ENCODE results near the gene CCDC149. TPM values are rescaled to one million over a fixed set of nuclear protein-coding genes. Genes with fewer than 3 reads are reported as not detected.

Gene CCDC149
- polyA plus RNA-seq, 2 of the 4 experiments (the other 2 are of a cell fraction): 1.4 to 2.8 TPM

DNA sequence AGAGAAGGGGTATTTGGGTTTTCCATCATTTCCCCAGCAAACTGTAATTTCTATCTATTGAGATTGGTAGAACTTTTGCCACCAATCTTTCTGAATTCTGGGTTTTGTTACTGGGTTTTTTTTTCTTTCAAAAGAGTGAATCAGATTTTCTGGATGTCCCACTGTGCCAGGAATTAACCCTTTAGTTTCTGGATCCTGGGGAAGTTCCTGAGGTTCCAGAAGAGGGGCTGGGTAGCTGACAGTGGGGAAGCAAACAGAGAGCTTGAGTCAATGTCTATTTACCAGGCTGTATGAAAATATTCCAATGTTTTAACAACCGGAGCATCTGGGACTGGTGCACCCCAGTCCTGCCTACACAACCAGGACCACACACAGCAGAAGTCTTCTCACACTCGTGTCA, 143.3 kb downstream of the CCDC149 start:
- H3K4me1 ChIP-seq: no peaks in the 10 kb centered on the region
- DNase-seq (ENCODE audit: low read depth in 1 of 2, low spot score in 1 of 2): no peak
- 49% methylated on average over 2 of the region's 2 CpGs for WGBS (ENCODE audit: missing lambda C conversion rate)
- no peak overlapping the region for H3K4me2 ChIP-seq
- FAIRE-seq: no peak
- POLR2A ChIA-PET: no interaction called here
- H3K9me3 ChIP-seq: no peaks in the 10 kb centered on the region
- TF ChIP-seq ZSCAN20 (CRISPR knock-in tag; IDR thresholded peaks at IDR 0.05) (no peak), FOSB (CRISPR knock-in tag; IDR thresholded peaks at IDR 0.05) (no peak), ZC3H11A (IDR thresholded peaks at IDR 0.05) (no peak), CEBPB (IDR thresholded peaks at IDR 0.05) (no peak), RCOR1 (IDR thresholded peaks at IDR 0.05; ENCODE audit: low read depth, low read length) (no peak), MAX (IDR thresholded peaks at IDR 0.05) (no peak), TFCP2L1 (CRISPR knock-in tag; IDR thresholded peaks at IDR 0.05) (no peak), ZNF302 (CRISPR knock-in tag; IDR thresholded peaks at IDR 0.05) (no peak)
- TF ChIP-seq, protein P1, sequence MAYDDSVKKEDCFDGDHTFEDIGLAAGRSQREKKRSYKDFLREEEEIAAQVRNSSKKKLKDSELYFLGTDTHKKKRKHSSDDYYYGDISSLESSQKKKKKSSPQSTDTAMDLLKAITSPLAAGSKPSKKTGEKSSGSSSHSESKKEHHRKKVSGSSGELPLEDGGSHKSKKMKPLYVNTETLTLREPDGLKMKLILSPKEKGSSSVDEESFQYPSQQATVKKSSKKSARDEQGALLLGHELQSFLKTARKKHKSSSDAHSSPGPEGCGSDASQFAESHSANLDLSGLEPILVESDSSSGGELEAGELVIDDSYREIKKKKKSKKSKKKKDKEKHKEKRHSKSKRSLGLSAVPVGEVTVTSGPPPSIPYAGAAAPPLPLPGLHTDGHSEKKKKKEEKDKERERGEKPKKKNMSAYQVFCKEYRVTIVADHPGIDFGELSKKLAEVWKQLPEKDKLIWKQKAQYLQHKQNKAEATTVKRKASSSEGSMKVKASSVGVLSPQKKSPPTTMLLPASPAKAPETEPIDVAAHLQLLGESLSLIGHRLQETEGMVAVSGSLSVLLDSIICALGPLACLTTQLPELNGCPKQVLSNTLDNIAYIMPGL (CRISPR knock-in tag; IDR thresholded peaks at IDR 0.05; ENCODE audit: borderline replicate concordance): no peak
- H3K27ac ChIP-seq: no peak overlapping the region
- CTCF ChIA-PET: interaction anchor here (0.7 kb wide), 1 partner anchor 841 kb away, joined by 3 read pairs; no protein-coding TSS in a partner anchor
- no peak for ATAC-seq
- no peak overlapping the region for H3K4me3 ChIP-seq

DNA sequence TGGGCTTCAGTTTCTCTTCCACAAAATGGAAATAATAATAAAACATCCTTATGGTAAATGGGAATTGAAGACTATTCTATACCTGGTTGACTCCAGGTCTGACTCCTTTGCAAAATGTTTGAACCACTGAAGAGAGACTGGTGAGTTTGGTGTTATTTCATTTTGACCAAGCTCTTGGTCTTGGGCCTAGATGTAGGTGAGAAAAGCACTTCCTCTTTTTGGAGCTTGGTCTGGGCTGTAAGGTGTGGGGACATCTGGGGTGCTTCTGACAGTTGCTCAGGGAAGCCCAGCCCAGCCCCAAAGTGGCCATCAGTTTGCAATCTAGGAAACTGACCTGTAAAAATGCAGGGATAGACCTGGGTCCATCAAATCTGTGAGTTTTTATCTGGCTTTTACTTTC, 144.2 kb downstream of the CCDC149 start:
- DNase-seq (ENCODE audit: low read depth in 1 of 2, low spot score in 1 of 2) (no peak), FAIRE-seq (no peak), ATAC-seq (no peak)
- ChIA-PET POLR2A (no interaction called here), CTCF (no interaction called here)
- no peak for TF ChIP-seq EHF (CRISPR knock-in tag; IDR thresholded peaks at IDR 0.05)
- TF ChIP-seq HOXA7 (CRISPR knock-in tag; IDR thresholded peaks at IDR 0.05): no peak
- no peak for TF ChIP-seq NFE2L2 (conservative IDR thresholded peaks at IDR 0.05; ENCODE audit: low read length)
- TF ChIP-seq POLR2AphosphoS2 (conservative IDR thresholded peaks at IDR 0.05; ENCODE audit: low read length): no peak
- TF ChIP-seq RCOR1 (IDR thresholded peaks at IDR 0.05; ENCODE audit: low read depth, low read length): no peak
- TF ChIP-seq MAFK (IDR thresholded peaks at IDR 0.05; ENCODE audit: partially characterized antibody): no peak
- TF ChIP-seq, protein P2, sequence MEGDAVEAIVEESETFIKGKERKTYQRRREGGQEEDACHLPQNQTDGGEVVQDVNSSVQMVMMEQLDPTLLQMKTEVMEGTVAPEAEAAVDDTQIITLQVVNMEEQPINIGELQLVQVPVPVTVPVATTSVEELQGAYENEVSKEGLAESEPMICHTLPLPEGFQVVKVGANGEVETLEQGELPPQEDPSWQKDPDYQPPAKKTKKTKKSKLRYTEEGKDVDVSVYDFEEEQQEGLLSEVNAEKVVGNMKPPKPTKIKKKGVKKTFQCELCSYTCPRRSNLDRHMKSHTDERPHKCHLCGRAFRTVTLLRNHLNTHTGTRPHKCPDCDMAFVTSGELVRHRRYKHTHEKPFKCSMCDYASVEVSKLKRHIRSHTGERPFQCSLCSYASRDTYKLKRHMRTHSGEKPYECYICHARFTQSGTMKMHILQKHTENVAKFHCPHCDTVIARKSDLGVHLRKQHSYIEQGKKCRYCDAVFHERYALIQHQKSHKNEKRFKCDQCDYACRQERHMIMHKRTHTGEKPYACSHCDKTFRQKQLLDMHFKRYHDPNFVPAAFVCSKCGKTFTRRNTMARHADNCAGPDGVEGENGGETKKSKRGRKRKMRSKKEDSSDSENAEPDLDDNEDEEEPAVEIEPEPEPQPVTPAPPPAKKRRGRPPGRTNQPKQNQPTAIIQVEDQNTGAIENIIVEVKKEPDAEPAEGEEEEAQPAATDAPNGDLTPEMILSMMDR (IDR thresholded peaks at IDR 0.05): no peak
- TF ChIP-seq, protein P3, sequence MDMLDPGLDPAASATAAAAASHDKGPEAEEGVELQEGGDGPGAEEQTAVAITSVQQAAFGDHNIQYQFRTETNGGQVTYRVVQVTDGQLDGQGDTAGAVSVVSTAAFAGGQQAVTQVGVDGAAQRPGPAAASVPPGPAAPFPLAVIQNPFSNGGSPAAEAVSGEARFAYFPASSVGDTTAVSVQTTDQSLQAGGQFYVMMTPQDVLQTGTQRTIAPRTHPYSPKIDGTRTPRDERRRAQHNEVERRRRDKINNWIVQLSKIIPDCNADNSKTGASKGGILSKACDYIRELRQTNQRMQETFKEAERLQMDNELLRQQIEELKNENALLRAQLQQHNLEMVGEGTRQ (IDR thresholded peaks at IDR 0.05): no peak
- TF ChIP-seq MAX (IDR thresholded peaks at IDR 0.05): no peak
- no peak for TF ChIP-seq PBX3 (IDR thresholded peaks at IDR 0.05)
- TF ChIP-seq TFCP2L1 (CRISPR knock-in tag; IDR thresholded peaks at IDR 0.05): no peak
- Histone ChIP-seq H3K4me2 (no peak overlapping the region), H3K4me3 (no peak overlapping the region), H3K27ac (no peak overlapping the region), H3K4me1 (peaks cover 8% of the 10 kb centered on the region; the same call in 1 of the 3 replicates), H3K9me3 (no peaks in the 10 kb centered on the region)

DNA sequence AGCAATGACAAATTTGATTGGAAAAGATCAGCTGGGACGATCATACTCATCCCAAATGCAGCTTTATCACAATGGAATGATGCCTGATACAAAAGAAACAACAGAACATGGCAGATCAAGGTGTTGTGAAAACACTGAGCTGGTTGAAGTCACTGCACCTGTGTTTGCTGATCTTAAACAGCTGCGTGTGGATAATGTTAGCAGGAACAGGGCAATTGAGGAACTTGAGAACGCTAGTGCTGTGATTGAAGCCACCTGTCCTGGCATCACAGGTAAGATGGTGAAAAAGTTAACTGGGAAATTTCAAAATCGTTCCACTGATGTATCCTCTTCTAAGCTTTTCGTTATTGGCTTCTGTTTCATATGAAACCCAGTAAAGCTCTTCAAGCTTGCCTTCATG, 144.8 kb downstream of the CCDC149 start:
- FAIRE-seq (no peak), DNase-seq (ENCODE audit: low read depth in 1 of 2, low spot score in 1 of 2) (no peak), ATAC-seq (no peak)
- H3K9me3 ChIP-seq: no peaks in the 10 kb centered on the region
- ChIA-PET POLR2A (no interaction called here), CTCF (no interaction called here)
- H3K4me2 ChIP-seq: no peak overlapping the region
- no peak overlapping the region for H3K27ac ChIP-seq
- WGBS (ENCODE audit: missing lambda C conversion rate): 43% methylated on average over 5 of the region's 5 CpGs
- H3K4me1 ChIP-seq: peaks cover 12% of the 10 kb centered on the region; the same call in 1 of the 3 replicates
- H3K4me3 ChIP-seq: no peak overlapping the region
- TF ChIP-seq, protein P4, sequence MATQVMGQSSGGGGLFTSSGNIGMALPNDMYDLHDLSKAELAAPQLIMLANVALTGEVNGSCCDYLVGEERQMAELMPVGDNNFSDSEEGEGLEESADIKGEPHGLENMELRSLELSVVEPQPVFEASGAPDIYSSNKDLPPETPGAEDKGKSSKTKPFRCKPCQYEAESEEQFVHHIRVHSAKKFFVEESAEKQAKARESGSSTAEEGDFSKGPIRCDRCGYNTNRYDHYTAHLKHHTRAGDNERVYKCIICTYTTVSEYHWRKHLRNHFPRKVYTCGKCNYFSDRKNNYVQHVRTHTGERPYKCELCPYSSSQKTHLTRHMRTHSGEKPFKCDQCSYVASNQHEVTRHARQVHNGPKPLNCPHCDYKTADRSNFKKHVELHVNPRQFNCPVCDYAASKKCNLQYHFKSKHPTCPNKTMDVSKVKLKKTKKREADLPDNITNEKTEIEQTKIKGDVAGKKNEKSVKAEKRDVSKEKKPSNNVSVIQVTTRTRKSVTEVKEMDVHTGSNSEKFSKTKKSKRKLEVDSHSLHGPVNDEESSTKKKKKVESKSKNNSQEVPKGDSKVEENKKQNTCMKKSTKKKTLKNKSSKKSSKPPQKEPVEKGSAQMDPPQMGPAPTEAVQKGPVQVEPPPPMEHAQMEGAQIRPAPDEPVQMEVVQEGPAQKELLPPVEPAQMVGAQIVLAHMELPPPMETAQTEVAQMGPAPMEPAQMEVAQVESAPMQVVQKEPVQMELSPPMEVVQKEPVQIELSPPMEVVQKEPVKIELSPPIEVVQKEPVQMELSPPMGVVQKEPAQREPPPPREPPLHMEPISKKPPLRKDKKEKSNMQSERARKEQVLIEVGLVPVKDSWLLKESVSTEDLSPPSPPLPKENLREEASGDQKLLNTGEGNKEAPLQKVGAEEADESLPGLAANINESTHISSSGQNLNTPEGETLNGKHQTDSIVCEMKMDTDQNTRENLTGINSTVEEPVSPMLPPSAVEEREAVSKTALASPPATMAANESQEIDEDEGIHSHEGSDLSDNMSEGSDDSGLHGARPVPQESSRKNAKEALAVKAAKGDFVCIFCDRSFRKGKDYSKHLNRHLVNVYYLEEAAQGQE (IDR thresholded peaks at IDR 0.05): no peak
- no peak for TF ChIP-seq SMC3 (IDR thresholded peaks at IDR 0.05)
- TF ChIP-seq, protein P2 (IDR thresholded peaks at IDR 0.05): no peak
- TF ChIP-seq CHD4 (IDR thresholded peaks at IDR 0.05; ENCODE audit: borderline replicate concordance): no peak
- TF ChIP-seq EHF (CRISPR knock-in tag; IDR thresholded peaks at IDR 0.05): no peak
- TF ChIP-seq NPAS2 (CRISPR knock-in tag; IDR thresholded peaks at IDR 0.05; ENCODE audit: borderline replicate concordance): no peak
